ENCODE results near the gene OTUD1. TPM values are rescaled to one million over a fixed set of nuclear protein-coding genes. Genes with fewer than 3 reads are reported as not detected.

Gene OTUD1
- total RNA-seq, 1 donor from 2014 or later = 6.3 TPM

GRCh38 chr10:23459308-23459939 is 20.5 kb downstream of the OTUD1 start:
- no peaks in the 10 kb centered on the region for H3K27me3 ChIP-seq (ENCODE audit: insufficient read depth, low read length)
- TF ChIP-seq EZH2 (IDR thresholded peaks at IDR 0.05; ENCODE audit: insufficient read depth, low read length) (no peak), CTCF (IDR thresholded peaks at IDR 0.05; ENCODE audit: insufficient read depth, low read depth, low read length) (no peak)
- H3K4me3 Mint-ChIP-seq (ENCODE audit: unreplicated experiment) = no peak overlapping the region
- H3K27me3 Mint-ChIP-seq (ENCODE audit: low read depth, unreplicated experiment) = no peaks in the 10 kb centered on the region
- no peak overlapping the region for H3K27ac Mint-ChIP-seq (ENCODE audit: unreplicated experiment)
- no peak overlapping the region for H3K4me3 ChIP-seq (ENCODE audit: insufficient read depth, low read depth, low read length)
- FAIRE-seq = no peak
- no peak overlapping the region for H3K27ac ChIP-seq (ENCODE audit: low read depth, low read length)
- no peaks in the 10 kb centered on the region for H3K4me1 ChIP-seq (ENCODE audit: insufficient read depth, low read length)
- H3K36me3 ChIP-seq (ENCODE audit: insufficient read depth, low read length) = no peaks in the 10 kb centered on the region
- no peaks in the 10 kb centered on the region for H3K79me2 ChIP-seq (ENCODE audit: insufficient read depth, low read length)
- H4K20me1 ChIP-seq (ENCODE audit: insufficient read depth, low read length) = no peaks in the 10 kb centered on the region
- DNase-seq (ENCODE audit: low read depth) = no peak
- no peak overlapping the region for H2AFZ ChIP-seq (ENCODE audit: low read depth, low read length)
- H3K9me3 ChIP-seq (ENCODE audit: insufficient read depth, low read depth, low read length) = no peaks in the 10 kb centered on the region
- no peaks in the 10 kb centered on the region for H3K9me3 Mint-ChIP-seq (ENCODE audit: unreplicated experiment)
- H3K4me1 Mint-ChIP-seq (ENCODE audit: low read depth, unreplicated experiment) = peaks cover 2% of the 10 kb centered on the region
- no peak overlapping the region for H3K4me2 ChIP-seq (ENCODE audit: low read length)
- no peak overlapping the region for H3K9ac ChIP-seq (ENCODE audit: low read length)
- H3K36me3 Mint-ChIP-seq (ENCODE audit: low read depth, unreplicated experiment) = no peaks in the 10 kb centered on the region

- Histone ChIP-seq H3K4me1 (ENCODE audit: insufficient read depth, low read length) (no peaks in the 10 kb centered on the region), H3K9me3 (ENCODE audit: insufficient read depth, low read depth, low read length) (no peaks in the 10 kb centered on the region), H3K27ac (ENCODE audit: low read depth, low read length) (no peak overlapping the region), H3K4me2 (ENCODE audit: low read length) (no peak overlapping the region), H2AFZ (ENCODE audit: low read depth, low read length) (no peak overlapping the region), H3K36me3 (ENCODE audit: insufficient read depth, low read length) (no peaks in the 10 kb centered on the region), H3K9ac (ENCODE audit: low read length) (no peak overlapping the region), H4K20me1 (ENCODE audit: insufficient read depth, low read length) (no peaks in the 10 kb centered on the region), H3K4me3 (ENCODE audit: insufficient read depth, low read depth, low read length) (no peak overlapping the region), H3K79me2 (ENCODE audit: insufficient read depth, low read length) (no peaks in the 10 kb centered on the region), H3K27me3 (ENCODE audit: insufficient read depth, low read length) (no peaks in the 10 kb centered on the region)
- no peaks in the 10 kb centered on the region for H3K27me3 Mint-ChIP-seq (ENCODE audit: low read depth, unreplicated experiment)
- H3K4me3 Mint-ChIP-seq (ENCODE audit: unreplicated experiment) = no peak overlapping the region
- H3K36me3 Mint-ChIP-seq (ENCODE audit: low read depth, unreplicated experiment) = no peaks in the 10 kb centered on the region
- DNase-seq (ENCODE audit: low read depth) (no peak), FAIRE-seq (no peak)
- TF ChIP-seq EZH2 (IDR thresholded peaks at IDR 0.05; ENCODE audit: insufficient read depth, low read length) (no peak), CTCF (IDR thresholded peaks at IDR 0.05; ENCODE audit: insufficient read depth, low read depth, low read length) (no peak)
- peaks cover 2% of the 10 kb centered on the region for H3K4me1 Mint-ChIP-seq (ENCODE audit: low read depth, unreplicated experiment)
- no peaks in the 10 kb centered on the region for H3K9me3 Mint-ChIP-seq (ENCODE audit: unreplicated experiment)
- no peak overlapping the region for H3K27ac Mint-ChIP-seq (ENCODE audit: unreplicated experiment)
These were observed 22.7 kb downstream of the OTUD1 start for GRCh38 chr10:23461557-23461956.

- no peak overlapping the region for H3K27ac Mint-ChIP-seq (ENCODE audit: unreplicated experiment)
- H3K4me1 Mint-ChIP-seq (ENCODE audit: low read depth, unreplicated experiment) = no peaks in the 10 kb centered on the region
These were observed 28.1 kb downstream of the OTUD1 start for GRCh38 chr10:23467012-23467411.

More at GRCh38 chr10:23467012-23467411, 28.1 kb downstream of the OTUD1 start:
- Histone ChIP-seq H3K4me1 (ENCODE audit: insufficient read depth, low read length) (no peaks in the 10 kb centered on the region), H4K20me1 (ENCODE audit: insufficient read depth, low read length) (no peaks in the 10 kb centered on the region), H3K9me3 (ENCODE audit: insufficient read depth, low read depth, low read length) (no peaks in the 10 kb centered on the region), H3K4me3 (ENCODE audit: insufficient read depth, low read depth, low read length) (no peak overlapping the region), H3K27me3 (ENCODE audit: insufficient read depth, low read length) (no peaks in the 10 kb centered on the region), H2AFZ (ENCODE audit: low read depth, low read length) (no peak overlapping the region), H3K9ac (ENCODE audit: low read length) (no peak overlapping the region), H3K4me2 (ENCODE audit: low read length) (no peak overlapping the region), H3K79me2 (ENCODE audit: insufficient read depth, low read length) (no peaks in the 10 kb centered on the region), H3K36me3 (ENCODE audit: insufficient read depth, low read length) (no peaks in the 10 kb centered on the region), H3K27ac (ENCODE audit: low read depth, low read length) (no peak overlapping the region)
- H3K27me3 Mint-ChIP-seq (ENCODE audit: low read depth, unreplicated experiment) = peaks cover 11% of the 10 kb centered on the region
- no peaks in the 10 kb centered on the region for H3K9me3 Mint-ChIP-seq (ENCODE audit: unreplicated experiment)
- H3K36me3 Mint-ChIP-seq (ENCODE audit: low read depth, unreplicated experiment) = no peaks in the 10 kb centered on the region
- no peak for FAIRE-seq
- H3K4me3 Mint-ChIP-seq (ENCODE audit: unreplicated experiment) = no peak overlapping the region
- no peak for DNase-seq (ENCODE audit: low read depth)
- TF ChIP-seq CTCF (IDR thresholded peaks at IDR 0.05; ENCODE audit: insufficient read depth, low read depth, low read length) (no peak), EZH2 (IDR thresholded peaks at IDR 0.05; ENCODE audit: insufficient read depth, low read length) (no peak)
